H1 (cell line): ENCODE results near the gene SF3A2.

Experiments
- ATF3 ChIP-seq: IDR thresholded peaks from 2 replicates; pipeline ENCODE4 v1.6.1; 2011; ENCODE audit warnings: low read depth, mild to moderate bottlenecking, low read length; ENCODE audit not compliant: insufficient read depth
- BRCA1 ChIP-seq: IDR thresholded peaks from 2 replicates; pipeline ENCODE4 v1.6.1; 2012; ENCODE audit warnings: low read depth, low read length, improper control_type of control experiment
- CTCF ChIP-seq, 3 experiments: IDR thresholded peaks; 1 replicate in 2 of 3; 2 replicates in 1 of 3; pipeline versions ENCODE4 v1.5.1 to v1.6.1; 2011; ENCODE audit warnings: low read length in 3 of 3, mild to moderate bottlenecking in 3 of 3, inconsistent platforms in 2 of 3, low read depth in 1 of 3, moderate library complexity in 1 of 3; ENCODE audit not compliant: insufficient read depth in 1 of 3; ENCODE audit errors: control extremely low read depth in 1 of 3
- GABPA ChIP-seq: IDR thresholded peaks from 2 replicates; pipeline ENCODE4 v1.6.1; 2011; ENCODE audit warnings: mild to moderate bottlenecking, low read length, moderate library complexity, borderline replicate concordance; ENCODE audit not compliant: insufficient read depth
- POLR2A ChIP-seq, 2 experiments: IDR thresholded peaks; 1 replicate in 1 of 2; 2 replicates in 1 of 2; pipeline ENCODE4 v1.6.1; 2011; ENCODE audit warnings: low read depth in 2 of 2, low read length in 2 of 2, mild to moderate bottlenecking in 2 of 2; ENCODE audit errors: control extremely low read depth in 1 of 2
- RFX5 ChIP-seq: IDR thresholded peaks from 2 replicates; pipeline ENCODE4 v1.6.1; 2011; ENCODE audit warnings: low read depth, low read length, improper control_type of control experiment, borderline replicate concordance
- RXRA ChIP-seq: IDR thresholded peaks from 2 replicates; pipeline ENCODE4 v1.6.1; 2011; ENCODE audit warnings: low read depth, mild to moderate bottlenecking, low read length, moderate library complexity; ENCODE audit not compliant: insufficient read depth
- SIN3A ChIP-seq, 2 experiments: IDR thresholded peaks in 1 of 2; conservative IDR thresholded peaks in 1 of 2; 2 replicates each; pipeline ENCODE4 v1.6.1; 2011 to 2012; ENCODE audit warnings: low read length in 2 of 2, improper control_type of control experiment in 1 of 2, low read depth in 1 of 2, mild to moderate bottlenecking in 1 of 2
- TAF7 ChIP-seq: optimal IDR thresholded peaks from 2 replicates; pipeline ENCODE3; 2011; ENCODE audit warnings: low read depth, mild to moderate bottlenecking, inconsistent platforms, low read length, moderate library complexity, borderline replicate concordance
- TF ChIP-seq, protein P1 (sequence below): IDR thresholded peaks from 2 replicates; pipeline ENCODE4 v1.6.1; 2011; ENCODE audit warnings: low read length, improper control_type of control experiment
- TF ChIP-seq, protein P2 (sequence below): IDR thresholded peaks from 2 replicates; pipeline ENCODE4 v1.6.1; 2012; ENCODE audit warnings: inconsistent platforms

DNA sequence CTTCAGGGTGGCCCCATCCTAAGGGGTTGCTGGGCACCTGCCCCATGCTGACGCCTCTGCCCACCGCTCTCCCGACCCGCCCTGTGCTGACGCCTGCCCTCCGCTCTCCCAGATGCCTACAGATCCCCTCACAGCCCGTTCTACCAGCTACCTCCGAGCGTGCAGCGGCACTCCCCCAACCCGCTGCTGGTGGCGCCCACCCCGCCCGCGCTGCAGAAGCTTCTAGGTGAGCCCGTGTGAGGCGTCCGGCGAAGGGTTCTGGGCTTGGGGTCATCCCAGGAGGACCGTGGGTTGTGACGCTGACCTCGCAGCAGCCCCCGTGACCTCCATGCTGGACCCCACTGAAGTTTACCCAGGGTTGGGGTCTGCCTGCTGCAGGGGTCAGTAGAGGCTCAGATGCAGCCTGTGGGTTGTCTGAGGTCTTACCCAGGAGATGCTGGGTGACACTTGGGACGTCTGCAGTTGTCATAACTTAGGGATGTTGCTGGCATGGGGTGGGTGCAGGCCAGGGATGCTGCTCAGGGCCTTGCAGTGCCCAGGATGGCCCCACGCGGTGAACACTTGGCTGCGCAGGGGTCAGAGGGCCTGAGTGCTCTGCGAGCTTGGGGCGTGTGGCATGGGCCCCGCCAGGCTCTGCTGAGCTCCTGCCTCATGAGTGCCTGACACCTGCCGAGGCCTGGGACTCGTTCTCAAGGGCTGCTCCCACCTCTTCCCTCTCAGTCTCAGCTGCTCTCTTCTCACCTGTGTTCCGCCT, 25.5 kb upstream of the SF3A2 start:
- TF ChIP-seq, protein P1, sequence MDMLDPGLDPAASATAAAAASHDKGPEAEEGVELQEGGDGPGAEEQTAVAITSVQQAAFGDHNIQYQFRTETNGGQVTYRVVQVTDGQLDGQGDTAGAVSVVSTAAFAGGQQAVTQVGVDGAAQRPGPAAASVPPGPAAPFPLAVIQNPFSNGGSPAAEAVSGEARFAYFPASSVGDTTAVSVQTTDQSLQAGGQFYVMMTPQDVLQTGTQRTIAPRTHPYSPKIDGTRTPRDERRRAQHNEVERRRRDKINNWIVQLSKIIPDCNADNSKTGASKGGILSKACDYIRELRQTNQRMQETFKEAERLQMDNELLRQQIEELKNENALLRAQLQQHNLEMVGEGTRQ, result no peak
- TF ChIP-seq, protein P2, sequence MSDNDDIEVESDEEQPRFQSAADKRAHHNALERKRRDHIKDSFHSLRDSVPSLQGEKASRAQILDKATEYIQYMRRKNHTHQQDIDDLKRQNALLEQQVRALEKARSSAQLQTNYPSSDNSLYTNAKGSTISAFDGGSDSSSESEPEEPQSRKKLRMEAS, result no peak
- TF ChIP-seq ATF3 (no peak), RFX5 (no peak), SIN3A (conservative IDR thresholded peaks at IDR 0.05 in 1 of 2, IDR thresholded peaks at IDR 0.05 in 1 of 2; ENCODE audit: low read depth in 1 of 2, low read length in 2 of 2) (no peak), POLR2A (IDR thresholded peaks at IDR 0.05; ENCODE audit: control extremely low read depth in 1 of 2, low read depth in 2 of 2, low read length in 2 of 2) (no peak), CTCF (IDR thresholded peaks at IDR 0.05; ENCODE audit: control extremely low read depth in 1 of 3, insufficient read depth in 1 of 3, low read depth in 1 of 3, low read length in 3 of 3) (no peak), RXRA (no peak), TAF7 (no peak), BRCA1 (no peak), GABPA (no peak)
